Astrocyte (in vitro differentiated cells and primary cell): ENCODE measurements around the gene TNFRSF18.

ENCODE experiments used
- CTCF ChIP-seq: IDR thresholded peaks from 2 replicates; pipeline ENCODE4 v1.5.1; 2011; ENCODE audit warnings: low read depth, mild to moderate bottlenecking, inconsistent platforms, low read length, moderate library complexity; ENCODE audit not compliant: insufficient read depth
- EZH2 ChIP-seq: IDR thresholded peaks from 2 replicates; pipeline ENCODE4 v1.6.1; 2012; ENCODE audit warnings: mild to moderate bottlenecking, low read length, inconsistent platforms; ENCODE audit not compliant: insufficient read depth

GRCh38 chr1:1165485-1165884, 40.9 kb downstream of the TNFRSF18 start:
- TF ChIP-seq EZH2 (no peak), CTCF (no peak)
